Gastrocnemius medialis (tissue), 4 donors: ENCODE results near the gene CNIH3. TPM values are rescaled to one million over a fixed set of nuclear protein-coding genes. Genes with fewer than 3 reads are reported as not detected.

ENCODE experiments used
- ATAC-seq, 2 donors: fragments of 150-250 bp; one replicate each; pipeline ENCODE4 v1.9.1; 2016
- DNase-seq, 2 donors: peaks; one replicate each; pipeline ENCODE4 v3.0.0-alpha.2; 2019
- H3K27ac ChIP-seq, 4 donors: fragments of 200-600 bp; sonication (generic); 1 replicate in 1 of 4; 2 replicates in 3 of 4; pipeline ENCODE4 v1.5.1; 2016 to 2018; ENCODE audit warnings: mild to moderate bottlenecking in 2 of 4, moderate library complexity in 1 of 4
- H3K27me3 ChIP-seq, 3 donors: fragments of 200-600 bp; sonication (generic) in 2 of 3; 1 replicate in 1 of 3; 2 replicates in 2 of 3; pipeline versions ENCODE4 v1.5.1 to v1.6.0; 2016 to 2019; ENCODE audit warnings: mild to moderate bottlenecking in 1 of 3, moderate library complexity in 1 of 3
- H3K36me3 ChIP-seq, 2 donors: fragments of 200-600 bp; sonication (generic) in 1 of 2; one replicate each; pipeline ENCODE4 v1.5.1; 2017 to 2018
- H3K4me1 ChIP-seq, 2 donors: fragments of 200-600 bp; sonication (generic) in 1 of 2; one replicate each; pipeline ENCODE4 v1.5.1; 2016 to 2017; ENCODE audit warnings: mild to moderate bottlenecking in 2 of 2
- H3K4me3 ChIP-seq, 4 donors: fragments of 200-600 bp; sonication (generic) in 3 of 4; 1 replicate in 1 of 4; 2 replicates in 3 of 4; pipeline ENCODE4 v1.5.1; 2016 to 2019; ENCODE audit warnings: mild to moderate bottlenecking in 2 of 4
- H3K9me3 ChIP-seq, 3 donors: fragments of 200-600 bp; sonication (generic) in 2 of 3; 1 replicate in 1 of 3; 2 replicates in 2 of 3; pipeline ENCODE4 v1.5.1; 2016 to 2019
- CTCF ChIP-seq, 5 experiments: fragments of 450-650 bp in 3 of 5; fragments of 200-600 bp in 2 of 5; sonication (generic) in 2 of 5; IDR thresholded peaks in 4 of 5; conservative IDR thresholded peaks in 1 of 5; 1 replicate in 4 of 5; 2 replicates in 1 of 5; pipeline ENCODE4 v1.5.1; 2016 to 2019; ENCODE audit warnings: antibody characterized with exemption in 5 of 5, mild to moderate bottlenecking in 3 of 5, moderate library complexity in 3 of 5
- POLR2A ChIP-seq, 2 donors: fragments of 450-650 bp; IDR thresholded peaks; one replicate each; pipeline ENCODE4 v1.6.1; 2017; ENCODE audit warnings: antibody characterized with exemption in 2 of 2, mild to moderate bottlenecking in 2 of 2, moderate library complexity in 2 of 2
- in situ Hi-C, 4 donors: fragments of 200-750 bp; cut with MboI; loops; one replicate each; pipeline versions ENCODE4 v1.15.0 to v1.8.0; 2017; ENCODE audit warnings: low sequenced_read_pairs in 4 of 4
- intact Hi-C: fragments of 100-400 bp; cut with DNase I; formaldehyde crosslinking; loops from one replicate; pipeline ENCODE4 v1.15.1; 2023; ENCODE audit warnings: low total_unique reads
- total RNA-seq, 4 donors: library from RNA; depleted of rRNA; stranded (reverse); fragments of >200 nt; gene quantifications; one replicate each; pipeline versions ENCODE4 v1.1.0 to v1.2.3, GENCODE V29; 2016

Gene CNIH3
- total RNA-seq, 4 donors from 2014 or later, result 0.95 to 1.6 (median 1.5) TPM; not detected in 1

GRCh38 chr1:224691148-224691925 lies 75.2 kb downstream of the CNIH3 start:
- Histone ChIP-seq H3K4me1 (no peaks in the 10 kb centered on the region), H3K27ac (no peak overlapping the region), H3K36me3 (no peaks in the 10 kb centered on the region), H3K27me3 (no peaks in the 10 kb centered on the region), H3K9me3 (no peaks in the 10 kb centered on the region), H3K4me3 (no peak overlapping the region)
- intact Hi-C loops (no loop called here), in situ Hi-C loops (no loop called here)
- DNase-seq, result no peak
- TF ChIP-seq CTCF (IDR thresholded peaks at IDR 0.05 in 4 of 5, conservative IDR thresholded peaks at IDR 0.05 in 1 of 5), result no peak
- TF ChIP-seq POLR2A (IDR thresholded peaks at IDR 0.05), result no peak
- no peak for ATAC-seq

GRCh38 chr1:224694969-224695368 lies 78.9 kb downstream of the CNIH3 start:
- Histone ChIP-seq H3K36me3 (no peaks in the 10 kb centered on the region), H3K4me1 (no peaks in the 10 kb centered on the region), H3K27me3 (no peaks in the 10 kb centered on the region), H3K27ac (no peak overlapping the region), H3K4me3 (no peak overlapping the region), H3K9me3 (no peaks in the 10 kb centered on the region)
- ATAC-seq, result no peak
- no peak for TF ChIP-seq CTCF (IDR thresholded peaks at IDR 0.05 in 4 of 5, conservative IDR thresholded peaks at IDR 0.05 in 1 of 5)
- TF ChIP-seq POLR2A (IDR thresholded peaks at IDR 0.05), result no peak
- no peak for DNase-seq
- intact Hi-C loops, result no loop called here
- in situ Hi-C loops, result no loop called here

GRCh38 chr1:224696021-224696420 lies 79.9 kb downstream of the CNIH3 start:
- intact Hi-C loops (no loop called here), in situ Hi-C loops (no loop called here)
- Histone ChIP-seq H3K27ac (no peak overlapping the region), H3K9me3 (no peaks in the 10 kb centered on the region), H3K36me3 (no peaks in the 10 kb centered on the region), H3K4me3 (no peak overlapping the region), H3K4me1 (no peaks in the 10 kb centered on the region), H3K27me3 (no peaks in the 10 kb centered on the region)
- DNase-seq (no peak), ATAC-seq (no peak)
- TF ChIP-seq CTCF (IDR thresholded peaks at IDR 0.05 in 4 of 5, conservative IDR thresholded peaks at IDR 0.05 in 1 of 5), result no peak
- TF ChIP-seq POLR2A (IDR thresholded peaks at IDR 0.05), result no peak

- no peak for DNase-seq
- H3K4me1 ChIP-seq, result no peaks in the 10 kb centered on the region
- H3K4me3 ChIP-seq, result no peak overlapping the region
- no peak overlapping the region for H3K27ac ChIP-seq
- H3K27me3 ChIP-seq, result no peaks in the 10 kb centered on the region
- no peak for TF ChIP-seq CTCF (IDR thresholded peaks at IDR 0.05 in 4 of 5, conservative IDR thresholded peaks at IDR 0.05 in 1 of 5)
- TF ChIP-seq POLR2A (IDR thresholded peaks at IDR 0.05), result no peak
- intact Hi-C loops (no loop called here), in situ Hi-C loops (no loop called here)
- no peaks in the 10 kb centered on the region for H3K9me3 ChIP-seq
- no peaks in the 10 kb centered on the region for H3K36me3 ChIP-seq
- ATAC-seq, result no peak
Observed at GRCh38 chr1:224696891-224697765, 81.0 kb downstream of the CNIH3 start.
